Neural cell (in vitro differentiated cells): Measurements from ENCODE around the gene STX1B. TPM values are rescaled to one million over a fixed set of nuclear protein-coding genes. Genes with fewer than 3 reads are reported as not detected.
"Not testable (repeated sequence)": the region's sequence is repeated elsewhere in the genome, so short reads cannot be mapped to it uniquely, and the experiment has no call there.

Experiments used
- H2AFZ ChIP-seq: fragments of 200-600, 300-800 bp; sonication (generic), shearing (Covaris generic); 2 replicates; pipeline ENCODE4 v1.6.0; 2014; ENCODE audit warnings: low read depth, mild to moderate bottlenecking, antibody characterized with exemption, low read length, moderate library complexity
- H3F3A ChIP-seq: fragments of 200-600 bp; shearing (Covaris generic); 2 replicates; pipeline ENCODE4 v1.6.1; 2016; ENCODE audit warnings: mild to moderate bottlenecking, moderate library complexity, mixed read lengths, antibody characterized with exemption, low read length; ENCODE audit not compliant: insufficient read depth, poor library complexity, severe bottlenecking
- H3K27ac ChIP-seq: fragments of 200-600, 300-800 bp; sonication (generic), shearing (Covaris generic); 2 replicates; pipeline ENCODE4 v1.5.1; 2014; ENCODE audit warnings: mild to moderate bottlenecking, low read length, moderate library complexity
- H3K27me3 ChIP-seq: fragments of 300-800, 200-600 bp; sonication (generic), shearing (Covaris generic); 2 replicates; pipeline ENCODE4 v1.6.0; 2014; ENCODE audit warnings: mild to moderate bottlenecking, low read depth, low read length, moderate library complexity; ENCODE audit not compliant: insufficient read depth
- H3K36me3 ChIP-seq: fragments of 300-800, 200-600 bp; sonication (generic), shearing (Covaris generic); 2 replicates; pipeline ENCODE4 v1.5.1; 2014; ENCODE audit warnings: mild to moderate bottlenecking, antibody characterized with exemption, low read length, moderate library complexity; ENCODE audit not compliant: insufficient read depth
- H3K4me2 ChIP-seq: fragments of 300-800, 200-600 bp; sonication (generic), shearing (Covaris generic); 2 replicates; pipeline ENCODE4 v1.6.0; 2014; ENCODE audit warnings: mild to moderate bottlenecking, low read length
- H3K4me3 ChIP-seq: fragments of 300-800, 200-600 bp; sonication (generic), shearing (Covaris generic); 2 replicates; pipeline ENCODE4 v1.5.1; 2014; ENCODE audit warnings: mild to moderate bottlenecking, low read length, moderate library complexity
- H3K79me2 ChIP-seq: fragments of 200-600 bp; shearing (Covaris generic); replicated peaks from 2 replicates; pipeline ENCODE4 v1.6.0; 2014; ENCODE audit warnings: mild to moderate bottlenecking, low read length, moderate library complexity; ENCODE audit not compliant: insufficient read depth
- H3K9ac ChIP-seq: fragments of 300-800, 200-600 bp; sonication (generic), shearing (Covaris generic); 2 replicates; pipeline ENCODE4 v1.6.1; 2016; ENCODE audit warnings: mild to moderate bottlenecking, low read length, mixed read lengths
- H3K9me2 ChIP-seq: fragments of 200-600 bp; shearing (Covaris generic); 2 replicates; pipeline ENCODE4 v1.6.1; 2016; ENCODE audit warnings: mild to moderate bottlenecking, low read length, mixed read lengths; ENCODE audit not compliant: insufficient read depth
- H3K9me3 ChIP-seq: fragments of 200-600, 300-800 bp; sonication (generic), shearing (Covaris generic); 2 replicates; pipeline ENCODE4 v1.6.1; 2016; ENCODE audit warnings: mild to moderate bottlenecking, mixed run types, low read length, moderate library complexity, mixed read lengths
- H4K20me1 ChIP-seq: fragments of 200-600 bp; shearing (Covaris generic); 2 replicates; pipeline ENCODE4 v1.6.1; 2016; ENCODE audit warnings: mild to moderate bottlenecking, mixed run types; ENCODE audit not compliant: insufficient read depth
- EP300 ChIP-seq: fragments of 450-650 bp; conservative IDR thresholded peaks from 2 replicates; pipeline ENCODE4 v1.6.1; 2014; ENCODE audit warnings: antibody characterized with exemption, mild to moderate bottlenecking, moderate library complexity; ENCODE audit not compliant: poor library complexity, severe bottlenecking
- EZH2 ChIP-seq: fragments of 200-600, 300-800 bp; shearing (Covaris generic), sonication (generic); IDR thresholded peaks from 2 replicates; pipeline ENCODE4 v1.6.1; 2014; ENCODE audit warnings: antibody characterized with exemption, low read length, borderline replicate concordance, mild to moderate bottlenecking; ENCODE audit not compliant: insufficient read depth, poor library complexity, severe bottlenecking
- MXI1 ChIP-seq: fragments of 450-650 bp; conservative IDR thresholded peaks from 2 replicates; pipeline ENCODE4 v1.6.1; 2014; ENCODE audit warnings: antibody characterized with exemption, mild to moderate bottlenecking; ENCODE audit not compliant: poor library complexity, severe bottlenecking
- RAD21 ChIP-seq: fragments of 450-650 bp; conservative IDR thresholded peaks from 2 replicates; pipeline ENCODE4 v1.6.1; 2014; ENCODE audit warnings: antibody characterized with exemption, mild to moderate bottlenecking, moderate library complexity
- REST ChIP-seq: IDR thresholded peaks from 2 replicates; pipeline ENCODE4 v1.6.1; 2012; ENCODE audit warnings: borderline replicate concordance
- SMC3 ChIP-seq: fragments of 450-650 bp; conservative IDR thresholded peaks from 2 replicates; pipeline ENCODE4 v1.6.1; 2014; ENCODE audit warnings: antibody characterized with exemption, mild to moderate bottlenecking, moderate library complexity; ENCODE audit not compliant: poor library complexity
- TAF1 ChIP-seq: IDR thresholded peaks from 2 replicates; pipeline ENCODE4 v1.6.1; 2012; ENCODE audit warnings: low read depth
- polyA plus RNA-seq: library from polyadenylated mRNA; depleted of rRNA; stranded (reverse); fragments of >200 nt; gene quantifications from 2 replicates; pipeline ENCODE4 v1.2.3, GENCODE V29; 2014
- TF ChIP-seq, protein P1 (sequence below): fragments of 450-650 bp; IDR thresholded peaks from 2 replicates; pipeline ENCODE4 v1.5.1; 2014; ENCODE audit warnings: antibody characterized with exemption, mild to moderate bottlenecking, moderate library complexity; ENCODE audit not compliant: poor library complexity, severe bottlenecking

Gene STX1B
- polyA plus RNA-seq, 1 donor from 2014 or later, result 4.5 TPM

DNA sequence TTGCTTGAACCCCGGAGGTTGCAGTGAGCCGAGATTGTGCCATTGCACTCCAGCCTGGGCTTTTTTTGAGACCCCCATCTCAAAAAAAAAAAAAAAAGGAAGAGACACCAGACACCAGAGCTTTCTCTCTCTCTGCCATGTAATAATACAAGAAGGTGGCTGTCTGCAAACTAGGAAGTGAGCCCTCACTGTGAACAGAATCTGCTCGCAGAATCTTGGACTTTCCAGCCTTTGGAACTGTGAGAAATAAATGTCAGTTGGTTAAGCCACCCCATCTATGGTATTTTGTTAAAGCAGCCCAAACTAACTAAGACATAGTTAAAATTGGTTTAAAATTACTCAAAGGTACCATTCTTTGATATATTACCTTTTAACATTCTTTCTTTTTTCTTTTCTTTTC, 10.1 kb upstream of the STX1B start (continued):
- TF ChIP-seq SMC3, result no peak

DNA sequence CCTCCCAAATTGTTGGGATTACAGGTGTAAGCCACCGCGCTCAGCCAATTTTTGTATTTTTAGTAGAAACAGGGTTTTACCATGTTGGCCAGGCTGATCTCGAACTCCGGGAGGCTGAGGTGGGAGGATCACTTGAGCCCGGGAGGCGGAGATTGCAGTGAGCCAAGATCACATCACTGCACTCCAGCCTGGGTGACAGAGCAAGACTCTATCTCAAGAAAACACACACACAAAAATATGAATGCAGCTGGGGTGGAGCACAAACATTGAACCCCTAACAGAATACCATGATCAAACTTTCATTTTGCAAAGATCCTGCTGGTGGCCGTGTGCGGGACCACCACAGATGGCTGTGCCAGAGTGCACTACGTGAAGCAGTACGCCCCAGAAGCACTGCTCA, 7.3 kb upstream of the STX1B start:
- H3K27me3 ChIP-seq, H3K4me2 ChIP-seq, H3K27ac ChIP-seq, H3K79me2 ChIP-seq, H3K4me3 ChIP-seq, H4K20me1 ChIP-seq, H2AFZ ChIP-seq, H3K9ac ChIP-seq, H3F3A ChIP-seq, H3K36me3 ChIP-seq, H3K9me2 ChIP-seq, H3K9me3 ChIP-seq: not testable (repeated sequence)

DNA sequence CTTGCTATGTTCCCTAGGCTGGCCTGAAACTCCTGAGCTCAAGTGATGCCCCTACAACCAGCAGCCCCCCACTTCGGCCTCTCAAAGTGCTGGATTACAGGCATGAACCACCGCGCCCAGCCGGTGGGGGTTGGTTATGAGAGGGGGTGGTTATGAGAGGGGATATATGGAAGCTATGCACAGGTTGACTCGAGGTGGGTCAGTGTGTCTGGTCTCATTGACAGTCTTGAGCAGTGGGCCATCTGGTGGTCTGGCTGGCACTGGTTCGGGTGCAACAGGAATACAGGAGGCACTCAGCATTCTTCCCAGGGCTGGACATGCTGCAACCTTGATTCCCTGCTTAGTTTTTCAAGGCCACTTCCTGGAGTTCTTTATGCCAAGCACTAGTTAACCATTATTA, 5.6 kb upstream of the STX1B start:
- TF ChIP-seq TAF1 (no peak), RAD21 (no peak), EZH2 (no peak), MXI1 (no peak), REST (no peak), EP300 (no peak), SMC3 (no peak)
- TF ChIP-seq, protein P1, sequence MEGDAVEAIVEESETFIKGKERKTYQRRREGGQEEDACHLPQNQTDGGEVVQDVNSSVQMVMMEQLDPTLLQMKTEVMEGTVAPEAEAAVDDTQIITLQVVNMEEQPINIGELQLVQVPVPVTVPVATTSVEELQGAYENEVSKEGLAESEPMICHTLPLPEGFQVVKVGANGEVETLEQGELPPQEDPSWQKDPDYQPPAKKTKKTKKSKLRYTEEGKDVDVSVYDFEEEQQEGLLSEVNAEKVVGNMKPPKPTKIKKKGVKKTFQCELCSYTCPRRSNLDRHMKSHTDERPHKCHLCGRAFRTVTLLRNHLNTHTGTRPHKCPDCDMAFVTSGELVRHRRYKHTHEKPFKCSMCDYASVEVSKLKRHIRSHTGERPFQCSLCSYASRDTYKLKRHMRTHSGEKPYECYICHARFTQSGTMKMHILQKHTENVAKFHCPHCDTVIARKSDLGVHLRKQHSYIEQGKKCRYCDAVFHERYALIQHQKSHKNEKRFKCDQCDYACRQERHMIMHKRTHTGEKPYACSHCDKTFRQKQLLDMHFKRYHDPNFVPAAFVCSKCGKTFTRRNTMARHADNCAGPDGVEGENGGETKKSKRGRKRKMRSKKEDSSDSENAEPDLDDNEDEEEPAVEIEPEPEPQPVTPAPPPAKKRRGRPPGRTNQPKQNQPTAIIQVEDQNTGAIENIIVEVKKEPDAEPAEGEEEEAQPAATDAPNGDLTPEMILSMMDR, result no peak
- H3K9me2 ChIP-seq, result no peaks in the 10 kb centered on the region
- no peak overlapping the region for H2AFZ ChIP-seq

DNA sequence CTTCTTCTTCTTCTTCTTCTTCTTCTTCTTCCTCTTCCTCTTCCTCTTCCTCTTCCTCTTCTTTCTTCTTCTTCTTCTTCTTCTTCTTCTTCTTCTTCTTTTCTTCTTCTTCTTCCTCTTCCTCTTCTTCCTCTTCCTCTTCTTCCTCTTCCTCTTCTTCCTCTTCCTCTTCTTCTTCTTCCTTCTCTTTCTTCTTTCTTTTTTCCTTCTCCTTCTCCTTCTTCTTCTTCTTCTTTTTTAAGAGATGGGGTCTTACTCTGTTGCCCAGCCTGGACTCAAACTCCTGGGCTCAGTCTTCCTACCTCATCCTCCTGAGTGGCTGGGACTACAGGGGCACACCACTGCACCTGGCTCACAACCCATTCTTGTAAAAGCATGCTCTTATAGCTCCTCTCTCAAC, 2.9 kb upstream of the STX1B start:
- peaks cover 14% of the 10 kb centered on the region for H3K79me2 ChIP-seq
- not testable (repeated sequence) for H3K36me3 ChIP-seq, H4K20me1 ChIP-seq, H3K9me2 ChIP-seq, H3K4me3 ChIP-seq, H3K4me2 ChIP-seq, H3K27me3 ChIP-seq, H2AFZ ChIP-seq, H3K27ac ChIP-seq, H3K9ac ChIP-seq, H3F3A ChIP-seq, H3K9me3 ChIP-seq

More for the DNA sequence above, 5.6 kb upstream of the STX1B start:
- Histone ChIP-seq H3F3A (no peaks in the 10 kb centered on the region), H3K79me2 (no peaks in the 10 kb centered on the region), H4K20me1 (no peaks in the 10 kb centered on the region), H3K27me3 (no peaks in the 10 kb centered on the region), H3K36me3 (no peaks in the 10 kb centered on the region), H3K4me3 (no peak overlapping the region), H3K4me2 (no peak overlapping the region), H3K9me3 (no peaks in the 10 kb centered on the region), H3K27ac (no peak overlapping the region), H3K9ac (no peak overlapping the region)

DNA sequence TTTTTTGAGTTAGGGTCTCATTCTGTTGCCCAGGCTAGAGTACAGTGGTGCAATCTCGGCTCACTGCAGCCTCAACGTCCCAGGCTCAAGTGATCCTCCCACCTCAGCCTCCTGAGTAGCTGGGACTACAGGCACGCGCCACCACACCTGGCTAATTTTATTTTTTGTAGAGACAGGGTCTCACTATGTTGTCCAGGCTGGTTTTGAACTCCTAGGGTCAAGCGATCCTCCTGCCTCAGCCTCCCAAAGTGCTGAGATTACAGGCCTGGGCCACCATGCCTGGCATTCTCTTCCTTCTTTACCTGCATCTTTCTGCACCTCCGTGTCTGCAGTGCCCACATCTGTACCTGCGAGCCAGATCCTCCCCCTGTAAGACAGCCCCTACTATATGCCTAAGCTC, 1.4 kb upstream of the STX1B start:
- H3K27ac ChIP-seq, H3K36me3 ChIP-seq, H3K9me2 ChIP-seq, H3K27me3 ChIP-seq, H3K4me3 ChIP-seq, H3K9ac ChIP-seq, H3K9me3 ChIP-seq, H2AFZ ChIP-seq, H3F3A ChIP-seq, H3K4me2 ChIP-seq, H4K20me1 ChIP-seq: not testable (repeated sequence)
- peaks cover 14% of the 10 kb centered on the region for H3K79me2 ChIP-seq
